Fibroblast of the aortic adventitia (primary cell): ENCODE measurements around the gene LMTK3. TPM values are rescaled to one million over a fixed set of nuclear protein-coding genes. Genes with fewer than 3 reads are reported as not detected.
"Not testable (repeated sequence)": the region's sequence is repeated elsewhere in the genome, so short reads cannot be mapped to it uniquely, and the experiment has no call there.

Experiments used
- DNase-seq: peaks from one replicate; pipeline ENCODE4 v3.0.0-alpha.2; 2010; ENCODE audit warnings: low read depth
- H3K4me3 ChIP-seq: 2 replicates; pipeline ENCODE4 v1.5.1; 2011; ENCODE audit warnings: low read depth, mild to moderate bottlenecking, control low read depth, low read length, moderate library complexity
- total RNA-seq: library from RNA; depleted of rRNA; stranded (reverse); fragments of >200 nt; gene quantifications from 2 replicates; pipeline ENCODE4 v1.2.3, GENCODE V29; 2012; ENCODE audit warnings: low replicate concordance
- TF ChIP-seq, protein P1 (sequence below): IDR thresholded peaks from 2 replicates; pipeline ENCODE4 v1.5.1; 2011; ENCODE audit warnings: mild to moderate bottlenecking, low read length, control low read depth, inconsistent platforms; ENCODE audit not compliant: insufficient read depth

Gene LMTK3
- total RNA-seq, 1 donor: not detected

GRCh38 chr19:48487948-48488347, 23.7 kb downstream of the LMTK3 start:
- peak; percentile 80 for DNase-seq

DNA sequence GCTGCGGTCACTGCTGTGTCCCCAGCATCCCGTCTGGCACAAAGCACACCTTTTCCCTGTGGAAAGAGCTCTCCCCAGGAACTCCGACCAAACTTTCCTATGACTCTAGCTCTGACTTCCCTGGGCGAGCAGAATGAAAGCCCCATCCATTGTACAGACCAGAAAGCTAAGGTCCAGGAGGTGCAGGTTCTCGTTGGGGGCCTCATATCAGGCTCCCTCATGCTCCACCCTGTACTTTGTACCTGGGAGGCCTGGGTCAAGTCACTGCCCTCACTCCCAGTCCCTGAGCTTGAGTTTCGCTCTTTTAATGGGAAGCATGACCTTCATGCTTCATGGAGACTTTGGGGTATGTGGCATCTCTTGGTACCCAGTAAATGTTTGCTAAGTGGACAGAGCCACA, 24.1 kb downstream of the LMTK3 start:
- DNase-seq: no peak
- TF ChIP-seq, protein P1, sequence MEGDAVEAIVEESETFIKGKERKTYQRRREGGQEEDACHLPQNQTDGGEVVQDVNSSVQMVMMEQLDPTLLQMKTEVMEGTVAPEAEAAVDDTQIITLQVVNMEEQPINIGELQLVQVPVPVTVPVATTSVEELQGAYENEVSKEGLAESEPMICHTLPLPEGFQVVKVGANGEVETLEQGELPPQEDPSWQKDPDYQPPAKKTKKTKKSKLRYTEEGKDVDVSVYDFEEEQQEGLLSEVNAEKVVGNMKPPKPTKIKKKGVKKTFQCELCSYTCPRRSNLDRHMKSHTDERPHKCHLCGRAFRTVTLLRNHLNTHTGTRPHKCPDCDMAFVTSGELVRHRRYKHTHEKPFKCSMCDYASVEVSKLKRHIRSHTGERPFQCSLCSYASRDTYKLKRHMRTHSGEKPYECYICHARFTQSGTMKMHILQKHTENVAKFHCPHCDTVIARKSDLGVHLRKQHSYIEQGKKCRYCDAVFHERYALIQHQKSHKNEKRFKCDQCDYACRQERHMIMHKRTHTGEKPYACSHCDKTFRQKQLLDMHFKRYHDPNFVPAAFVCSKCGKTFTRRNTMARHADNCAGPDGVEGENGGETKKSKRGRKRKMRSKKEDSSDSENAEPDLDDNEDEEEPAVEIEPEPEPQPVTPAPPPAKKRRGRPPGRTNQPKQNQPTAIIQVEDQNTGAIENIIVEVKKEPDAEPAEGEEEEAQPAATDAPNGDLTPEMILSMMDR: no peak
- no peak overlapping the region for H3K4me3 ChIP-seq

More at GRCh38 chr19:48487948-48488347, 23.7 kb downstream of the LMTK3 start:
- no peak overlapping the region for H3K4me3 ChIP-seq
- TF ChIP-seq, protein P1: no peak

DNA sequence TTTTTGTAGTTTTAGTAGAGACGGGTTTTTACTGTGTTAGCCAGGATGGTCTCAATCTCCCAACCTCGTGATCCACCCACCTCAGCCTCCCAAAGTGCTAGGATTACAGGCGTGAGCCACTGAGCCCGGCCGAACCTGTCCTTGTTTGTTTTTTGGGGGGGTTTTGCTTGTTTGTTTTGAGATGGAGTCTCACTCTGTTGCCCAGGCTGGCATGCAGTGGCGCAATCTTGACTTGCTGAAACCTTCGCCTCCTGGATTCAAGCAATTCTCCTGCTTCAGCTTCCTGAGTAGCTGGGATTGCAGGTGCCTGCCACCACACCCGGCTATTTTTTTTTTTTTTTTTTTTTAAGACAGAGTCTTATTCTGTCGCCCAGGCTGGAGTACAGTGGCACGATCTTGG, 24.9 kb downstream of the LMTK3 start:
- not testable (repeated sequence) for DNase-seq, H3K4me3 ChIP-seq

DNA sequence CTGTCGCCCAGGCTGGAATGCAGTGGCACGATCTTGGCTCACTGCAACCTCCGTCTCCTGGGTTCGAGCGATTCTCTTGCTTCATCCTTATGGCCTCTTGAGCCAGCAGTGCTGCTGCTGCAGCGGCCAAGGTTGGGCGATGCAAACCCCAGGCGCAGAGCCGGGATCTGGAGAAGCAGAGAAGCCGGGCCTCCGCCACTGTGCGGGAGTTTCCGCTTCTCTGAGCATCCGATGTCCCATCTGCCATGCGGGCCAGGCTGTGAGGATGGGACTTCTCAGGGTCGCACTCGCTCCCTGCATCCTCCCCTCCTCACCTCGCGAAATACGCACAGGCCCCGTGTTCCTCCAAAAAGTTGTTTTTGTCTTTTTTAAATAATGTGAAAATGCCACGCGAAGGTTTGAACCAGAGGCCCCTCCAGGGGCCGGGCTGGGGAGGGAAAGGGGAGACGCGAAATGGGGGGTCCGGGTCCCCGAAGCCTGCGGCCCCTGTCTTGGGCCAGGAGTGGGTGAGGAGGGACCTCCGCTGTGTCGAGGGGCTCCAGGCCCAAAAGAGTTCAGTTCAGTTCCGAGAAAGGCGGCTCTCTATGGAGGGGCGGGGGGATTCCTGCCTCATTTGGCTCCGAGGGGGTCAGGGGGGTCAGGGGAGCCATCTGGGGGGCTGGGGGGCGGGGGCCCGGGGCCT, 26.6 kb downstream of the LMTK3 start:
- H3K4me3 ChIP-seq: no peak overlapping the region
- no peak for DNase-seq
- TF ChIP-seq, protein P1: no peak

DNA sequence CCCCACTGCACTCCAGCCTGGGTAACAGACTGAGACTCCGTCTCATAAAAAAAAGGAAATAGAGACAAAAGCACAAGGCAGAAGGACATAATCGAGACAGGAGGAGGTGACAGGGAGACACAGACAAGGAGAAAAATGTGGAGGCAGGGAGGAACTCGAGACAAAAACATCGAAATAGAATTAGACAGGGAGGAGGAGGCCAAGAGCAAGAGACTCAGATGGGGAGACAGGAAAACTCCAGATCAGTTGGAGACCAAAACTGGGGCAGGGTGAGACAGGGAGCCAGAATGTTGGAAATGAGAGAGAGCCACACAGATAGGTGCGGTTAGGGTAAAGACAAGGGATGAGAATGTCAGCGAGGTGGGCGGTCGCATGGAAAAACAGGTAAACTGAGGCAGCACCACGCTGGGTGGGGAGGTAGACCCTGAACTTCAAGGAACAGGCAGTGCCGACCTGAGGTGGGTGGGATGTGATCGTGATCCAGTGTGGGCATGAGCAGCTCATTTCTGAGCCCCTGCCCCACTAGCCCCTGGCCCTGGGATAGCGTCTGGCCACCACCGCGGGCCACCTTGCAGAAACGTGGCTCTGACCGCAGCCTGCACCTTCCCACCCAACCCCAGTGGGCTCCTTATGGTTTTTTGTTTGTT, 27.3 kb downstream of the LMTK3 start:
- DNase-seq: no peak
- TF ChIP-seq, protein P1: no peak
- H3K4me3 ChIP-seq: no peak overlapping the region

DNA sequence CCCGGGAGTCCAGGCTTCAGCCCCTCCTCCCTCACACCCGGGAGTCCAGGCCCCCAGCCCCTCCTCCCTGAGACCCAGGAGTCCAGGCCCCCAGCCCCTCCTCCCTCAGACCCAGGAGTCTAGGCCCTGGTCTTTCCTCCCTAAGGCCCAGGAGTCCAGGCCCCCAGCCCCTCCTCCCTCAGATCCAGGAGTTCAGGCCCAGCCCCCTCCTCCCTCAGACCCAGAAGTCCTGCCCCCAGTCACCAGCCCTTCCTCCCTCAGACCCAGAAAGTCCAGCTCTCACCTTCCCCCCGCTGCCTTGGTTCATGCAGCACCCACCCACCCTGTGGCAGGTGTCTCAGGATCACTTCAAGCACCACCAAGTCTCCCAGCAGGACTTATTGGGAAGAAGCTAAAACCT, 28.3 kb downstream of the LMTK3 start:
- TF ChIP-seq, protein P1: no peak
- no peak overlapping the region for H3K4me3 ChIP-seq
- no peak for DNase-seq

GRCh38 chr19:48481846-48482639, 29.6 kb downstream of the LMTK3 start:
- peak; percentile 50 for DNase-seq
- no peak overlapping the region for H3K4me3 ChIP-seq
- TF ChIP-seq, protein P1: no peak
